Glomerular visceral epithelial cell (primary cell): ENCODE data around the gene FALEC.
"Not testable (repeated sequence)": the region's sequence is repeated elsewhere in the genome, so short reads cannot be mapped to it uniquely, and the experiment has no call there.

ENCODE experiments used
- DNase-seq: peaks from one replicate; pipeline ENCODE4 v3.0.0-alpha.2; 2016; ENCODE audit errors: extremely low spot score

The FALEC gene

DNA sequence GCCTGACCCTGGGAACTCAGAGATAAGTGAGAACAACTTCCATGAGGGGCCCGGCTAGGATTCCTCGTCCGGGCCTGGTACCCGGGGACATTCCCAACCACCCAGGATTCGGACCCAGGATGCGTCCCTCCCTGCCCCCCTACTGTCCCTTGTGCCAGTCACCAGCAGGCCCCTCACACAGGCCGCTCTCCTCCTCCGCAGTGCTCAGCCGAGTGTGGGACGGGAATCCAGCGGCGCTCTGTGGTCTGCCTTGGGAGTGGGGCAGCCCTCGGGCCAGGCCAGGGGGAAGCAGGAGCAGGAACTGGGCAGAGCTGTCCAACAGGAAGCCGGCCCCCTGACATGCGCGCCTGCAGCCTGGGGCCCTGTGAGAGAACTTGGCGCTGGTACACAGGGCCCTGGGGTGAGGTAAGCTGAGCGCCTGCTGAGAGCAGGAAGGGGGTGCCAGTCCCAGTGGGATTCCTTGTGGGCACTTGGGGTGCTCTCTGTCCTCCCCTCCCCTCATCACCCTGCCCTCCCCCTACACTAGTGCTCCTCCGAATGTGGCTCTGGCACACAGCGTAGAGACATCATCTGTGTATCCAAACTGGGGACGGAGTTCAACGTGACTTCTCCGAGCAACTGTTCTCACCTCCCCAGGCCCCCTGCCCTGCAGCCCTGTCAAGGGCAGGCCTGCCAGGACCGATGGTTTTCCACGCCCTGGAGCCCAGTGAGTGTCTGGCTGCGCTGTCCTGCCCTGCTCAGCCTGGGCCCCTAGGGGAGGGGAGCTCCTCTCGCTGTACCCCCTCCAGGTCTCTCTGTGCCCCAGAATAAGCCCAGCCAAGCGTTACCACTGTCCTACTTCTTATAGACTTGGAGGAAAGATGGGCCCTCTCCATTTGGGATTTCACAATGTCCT, 43.5 kb downstream of the FALEC start:
- DNase-seq: no peak

GRCh38 chr1:150559656-150560010, 44.1 kb downstream of the FALEC start:
- DNase-seq: no peak

DNA sequence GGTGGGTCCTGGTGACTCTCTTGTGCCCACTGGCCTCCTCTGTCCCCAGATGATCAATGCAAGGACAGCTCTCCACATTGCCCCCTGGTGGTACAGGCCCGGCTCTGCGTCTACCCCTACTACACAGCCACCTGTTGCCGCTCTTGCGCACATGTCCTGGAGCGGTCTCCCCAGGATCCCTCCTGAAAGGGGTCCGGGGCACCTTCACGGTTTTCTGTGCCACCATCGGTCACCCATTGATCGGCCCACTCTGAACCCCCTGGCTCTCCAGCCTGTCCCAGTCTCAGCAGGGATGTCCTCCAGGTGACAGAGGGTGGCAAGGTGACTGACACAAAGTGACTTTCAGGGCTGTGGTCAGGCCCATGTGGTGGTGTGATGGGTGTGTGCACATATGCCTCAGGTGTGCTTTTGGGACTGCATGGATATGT, 44.5 kb downstream of the FALEC start:
- peak; percentile 68 for DNase-seq

DNA sequence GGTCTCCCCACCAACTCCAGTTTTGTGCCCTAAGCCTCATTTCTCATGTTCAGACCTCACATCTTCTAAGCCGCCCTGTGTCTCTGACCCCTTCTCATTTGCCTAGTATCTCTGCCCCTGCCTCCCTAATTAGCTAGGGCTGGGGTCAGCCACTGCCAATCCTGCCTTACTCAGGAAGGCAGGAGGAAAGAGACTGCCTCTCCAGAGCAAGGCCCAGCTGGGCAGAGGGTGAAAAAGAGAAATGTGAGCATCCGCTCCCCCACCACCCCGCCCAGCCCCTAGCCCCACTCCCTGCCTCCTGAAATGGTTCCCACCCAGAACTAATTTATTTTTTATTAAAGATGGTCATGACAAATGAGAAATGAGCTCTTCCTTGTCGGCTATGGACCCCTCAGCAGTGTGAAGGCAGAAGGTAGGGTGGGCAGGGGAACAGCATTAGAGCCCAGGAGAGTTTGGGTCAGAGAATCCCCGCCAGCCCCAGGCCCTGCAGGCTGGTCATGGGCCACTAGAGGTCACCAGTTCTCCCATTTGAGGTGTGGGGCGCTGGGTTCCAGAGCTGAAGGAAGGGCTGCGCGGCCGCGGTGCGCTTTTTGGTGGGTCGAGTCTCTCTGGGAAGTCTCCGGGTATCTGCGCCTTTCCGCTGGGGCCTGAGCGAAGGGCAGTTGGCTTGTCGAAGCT, 45.2 kb downstream of the FALEC start:
- peak; percentile 88 for DNase-seq

DNA sequence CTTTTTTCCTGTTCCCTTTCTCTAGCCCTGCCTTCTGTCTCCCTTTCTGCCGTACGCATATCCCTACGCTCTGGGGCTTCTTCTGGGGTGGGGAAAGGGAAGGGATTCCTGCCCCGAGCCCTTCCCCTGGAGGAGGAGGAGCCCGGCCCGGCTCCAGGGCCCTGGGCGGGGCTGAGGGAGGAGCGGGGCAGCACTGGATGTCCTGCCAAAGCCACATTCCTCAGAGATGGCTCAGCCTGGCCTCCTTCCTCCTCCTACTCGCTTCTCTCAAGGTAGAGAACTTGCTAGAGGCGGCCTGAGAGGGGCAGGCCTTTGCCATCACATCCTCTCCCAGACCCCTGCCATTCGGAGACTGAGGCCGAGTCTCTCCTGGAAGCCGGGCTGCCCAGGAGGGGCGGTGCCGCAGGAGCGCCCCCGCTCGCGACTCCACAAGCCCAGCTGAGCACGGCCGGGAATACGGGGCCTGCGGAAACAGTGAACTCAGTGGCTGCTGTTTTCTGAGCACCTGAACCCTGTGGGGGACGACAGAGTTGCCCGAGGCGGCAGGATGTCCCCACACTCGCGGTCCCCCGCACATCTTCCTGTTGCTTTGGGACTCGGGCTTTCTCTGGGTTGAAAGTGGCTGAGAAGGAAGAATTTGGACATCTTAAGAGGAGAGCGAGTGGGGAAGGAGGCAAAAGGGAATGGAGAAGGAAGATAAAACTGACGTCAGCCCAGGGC, 45.9 kb downstream of the FALEC start:
- peak; percentile 99 for DNase-seq

- peak; percentile 95 for DNase-seq
Measured at GRCh38 chr1:150561974-150562445, 46.5 kb downstream of the FALEC start.

DNA sequence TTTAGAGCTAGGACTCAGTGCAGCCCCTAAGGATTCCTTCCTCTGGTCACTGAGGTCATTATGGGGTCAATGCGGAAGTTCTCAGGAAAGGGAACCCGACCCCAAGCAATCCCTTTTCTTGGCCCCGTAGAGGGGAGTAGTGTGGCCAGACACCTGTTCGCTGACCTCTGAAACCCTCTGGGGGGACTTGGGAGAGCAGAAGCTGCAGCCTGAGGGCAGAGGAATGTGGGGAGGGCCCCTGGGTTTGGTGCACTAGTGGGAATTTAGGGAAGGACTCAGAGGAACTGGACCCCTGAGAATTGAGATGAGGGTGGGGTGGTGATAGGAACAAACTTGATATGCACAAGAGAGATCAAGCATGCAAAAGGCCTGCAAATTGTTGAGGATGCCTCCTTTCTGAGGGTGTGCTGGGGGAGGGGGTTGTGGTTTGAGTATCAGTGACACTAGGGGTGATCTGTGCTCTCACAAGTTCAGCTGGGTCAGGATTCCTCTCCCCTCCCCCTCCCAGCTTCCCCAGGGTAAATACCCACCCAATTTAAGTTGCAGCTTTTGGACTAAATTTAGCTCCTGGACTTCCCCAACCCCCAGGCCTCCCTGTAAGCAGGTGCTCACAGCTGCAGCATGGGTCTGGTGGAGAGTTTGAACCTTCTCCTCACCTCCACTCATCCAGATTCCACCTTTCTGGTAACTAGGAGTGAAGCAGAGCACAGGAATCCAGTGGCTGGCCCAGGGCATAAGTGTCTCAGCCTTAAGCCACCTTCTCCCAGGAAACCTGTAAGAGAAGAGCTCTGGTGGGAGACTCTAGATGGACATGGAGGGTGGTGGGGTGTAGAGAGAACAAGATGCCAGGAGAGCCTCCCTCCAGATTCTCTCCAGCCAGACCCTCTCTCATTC, 47.1 kb downstream of the FALEC start:
- DNase-seq: no peak

- DNase-seq: peak; percentile 81
Measured at GRCh38 chr1:150563340-150564038, 47.9 kb downstream of the FALEC start.

GRCh38 chr1:150564051-150564991, 48.8 kb downstream of the FALEC start:
- DNase-seq: no peak

DNA sequence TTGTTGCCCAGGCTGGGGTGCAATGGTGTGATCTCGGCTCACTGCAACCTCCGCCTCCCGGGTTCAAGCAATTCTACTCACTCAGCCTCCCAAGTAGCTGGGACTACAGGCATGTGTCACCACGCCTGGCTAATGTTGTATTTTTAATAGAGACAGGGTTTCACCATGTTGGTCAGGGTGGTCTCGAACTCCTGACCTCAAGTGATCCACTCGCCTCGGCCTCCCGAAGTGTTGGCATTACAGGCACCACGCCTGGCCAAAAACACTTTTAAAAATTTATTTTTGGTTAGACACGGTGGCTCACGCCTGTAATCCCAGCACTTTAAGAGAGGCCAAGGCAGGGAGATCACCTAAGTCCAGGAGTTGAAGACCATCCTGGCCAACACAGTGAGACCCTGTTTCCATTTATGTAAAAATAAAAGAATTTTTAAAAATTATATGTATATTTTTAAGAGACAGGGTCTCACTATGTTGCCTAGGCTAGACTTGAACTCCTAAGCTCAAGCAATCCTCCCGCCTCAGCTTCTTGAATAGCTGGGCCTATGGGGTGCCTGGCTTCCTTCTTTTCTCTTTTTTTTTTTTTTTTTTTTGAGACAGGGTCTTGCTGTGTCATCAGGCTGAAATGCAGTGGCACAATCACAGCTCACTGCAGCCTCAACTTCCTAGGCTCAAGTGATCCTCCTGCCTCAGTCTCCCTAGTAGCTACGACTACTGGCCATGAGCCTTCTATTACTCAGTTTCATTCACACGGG, 49.9 kb downstream of the FALEC start:
- not testable (repeated sequence) for DNase-seq

- DNase-seq: no peak
Measured at GRCh38 chr1:150566589-150567340, 51.2 kb downstream of the FALEC start.

DNA sequence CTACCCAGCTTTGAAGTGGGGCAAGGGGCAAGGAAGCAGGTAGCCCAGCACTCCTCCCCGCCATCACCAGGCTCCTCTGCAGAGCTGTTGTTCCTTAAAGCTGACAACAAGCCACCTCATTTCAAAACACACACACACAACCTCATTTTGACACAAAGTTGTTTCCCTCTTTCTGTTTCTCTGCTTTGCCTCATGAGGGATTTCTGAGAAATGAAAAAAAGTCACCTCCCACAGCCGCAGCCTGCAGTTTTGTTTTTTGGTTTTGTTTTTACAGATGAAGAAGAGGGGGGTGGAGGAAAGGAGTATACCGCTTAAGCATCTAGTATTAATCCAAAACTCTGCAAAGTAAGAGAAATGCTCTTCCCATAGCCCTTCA, 51.8 kb downstream of the FALEC start:
- no peak for DNase-seq

GRCh38 chr1:150567717-150568593, 52.4 kb downstream of the FALEC start:
- peak; percentile 98 for DNase-seq

GRCh38 chr1:150568594-150568966, 53.0 kb downstream of the FALEC start:
- no peak for DNase-seq

DNA sequence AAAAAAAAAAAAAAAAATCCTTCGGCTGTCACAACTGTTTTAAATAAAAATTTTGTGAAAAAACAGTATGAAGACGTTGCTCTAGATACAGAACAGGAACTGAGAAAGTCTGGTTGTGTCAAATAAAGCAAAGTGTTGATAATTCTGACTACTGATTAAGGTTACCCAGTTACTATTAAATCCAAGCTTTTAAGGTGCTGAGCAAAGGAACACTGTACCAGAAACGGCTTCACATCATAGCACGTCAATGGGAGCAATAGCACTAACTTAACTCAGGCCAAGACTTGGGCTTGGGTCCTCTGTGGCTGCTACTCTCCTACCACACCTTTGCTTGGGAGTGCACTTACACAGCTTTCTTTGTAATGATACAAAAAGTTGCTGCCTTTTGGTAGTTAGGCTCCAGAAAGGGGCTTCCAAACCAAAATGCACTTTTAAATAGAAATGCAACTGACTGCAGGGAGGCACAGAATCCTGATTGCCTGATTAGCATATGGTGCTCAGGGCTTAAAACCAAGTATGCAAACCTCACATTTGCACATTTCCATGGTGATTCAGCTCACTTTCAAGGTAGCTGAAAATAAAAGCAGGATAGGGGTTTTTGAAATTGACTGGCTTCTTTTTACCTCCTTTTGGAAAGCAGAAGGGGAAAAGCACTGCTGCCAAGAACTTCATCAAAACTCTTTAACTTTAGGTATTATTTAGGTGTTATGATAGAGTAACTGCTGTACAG, 57.5 kb downstream of the FALEC start:
- no peak for DNase-seq

DNA sequence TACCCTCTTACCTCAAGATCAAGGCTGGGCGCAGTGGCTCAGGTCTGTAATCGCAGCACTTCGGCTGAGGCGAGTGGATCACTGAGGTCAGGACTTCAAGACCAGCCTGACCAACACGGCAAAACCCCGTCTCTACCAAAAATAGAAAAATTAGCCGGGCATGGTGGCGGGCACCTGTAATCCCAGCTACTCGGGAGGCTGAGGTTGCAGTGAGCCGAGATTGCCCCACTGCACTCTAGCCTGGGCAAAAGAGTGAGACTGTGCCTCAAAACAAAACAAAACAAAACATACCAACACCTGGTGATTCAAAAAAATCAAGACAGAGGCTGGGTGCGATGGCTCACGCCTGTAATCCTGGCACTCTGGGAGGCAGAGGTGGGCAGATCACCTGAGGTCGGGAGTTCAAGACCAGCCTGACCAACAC, 58.1 kb downstream of the FALEC start:
- DNase-seq: not testable (repeated sequence)
